SK-N-MC (cell line): Measurements from ENCODE around the gene KAT6B.

Experiments
- EZH2 ChIP-seq: fragments of 200-600 bp; sonication (generic); IDR thresholded peaks from one replicate; pipeline ENCODE4 v1.6.1; 2017; ENCODE audit warnings: antibody characterized with exemption
- FOXP2 ChIP-seq: optimal IDR thresholded peaks from 2 replicates; pipeline ENCODE3; 2011; ENCODE audit warnings: mild to moderate bottlenecking, moderate library complexity; ENCODE audit not compliant: insufficient read depth; ENCODE audit errors: extremely low read length, control extremely low read depth
- POLR2AphosphoS5 ChIP-seq: IDR thresholded peaks from 2 replicates; pipeline ENCODE4 v1.6.1; 2012; ENCODE audit warnings: mild to moderate bottlenecking, low read depth, low read length, borderline replicate concordance

GRCh38 chr10:74870191-74870590 is 43.8 kb downstream of the KAT6B start:
- TF ChIP-seq POLR2AphosphoS5 (no peak), EZH2 (no peak), FOXP2 (no peak)
